Left ventricle myocardium inferior (tissue), 1 donor: Measurements from ENCODE around the gene NSUN6. TPM values are rescaled to one million over a fixed set of nuclear protein-coding genes. Genes with fewer than 3 reads are reported as not detected.

Experiments
- DNase-seq: peaks from one replicate; pipeline ENCODE4 v3.0.0-alpha.2; 2020
- H3K27ac ChIP-seq: fragments of 200-600 bp; replicated peaks from 2 replicates; pipeline ENCODE4 v1.8.0; 2021
- H3K27me3 ChIP-seq: fragments of 200-600 bp; 2 replicates; pipeline ENCODE4 v1.8.0; 2021; ENCODE audit warnings: low read depth
- H3K36me3 ChIP-seq: fragments of 200-600 bp; 2 replicates; pipeline ENCODE4 v1.8.0; 2021
- H3K4me1 ChIP-seq: fragments of 200-600 bp; 2 replicates; pipeline ENCODE4 v1.8.0; 2021
- H3K4me3 ChIP-seq: fragments of 200-600 bp; 2 replicates; pipeline ENCODE4 v1.8.0; 2021; ENCODE audit warnings: mild to moderate bottlenecking, moderate library complexity
- H3K9me3 ChIP-seq: fragments of 200-600 bp; replicated peaks from 2 replicates; pipeline ENCODE4 v1.8.0; 2021
- intact Hi-C: fragments of 100-400 bp; cut with micrococcal nuclease; formaldehyde crosslinking; loops from one replicate; pipeline ENCODE4 v1.11.0; 2022
- long read RNA-seq: library from polyadenylated mRNA; unstranded; transcript quantifications from one replicate; pipeline ENCODE4 v2.0.0, GENCODE V29; 2021
- total RNA-seq: library from RNA; stranded (reverse); fragmentation: NEBNext Ultra II Directional; extraction: Animal tissue kit (Norgen Biotek cat#: 25700); gene quantifications from one replicate; pipeline ENCODE4 v1.2.1, GENCODE V29; 2021
- TF ChIP-seq, protein P1 (sequence below): fragments of 200-600 bp; IDR thresholded peaks from 2 replicates; pipeline ENCODE4 v1.8.0; 2021; ENCODE audit warnings: antibody characterized with exemption, mild to moderate bottlenecking, borderline replicate concordance
- donor health status: DM: no; HTN: yes; CAD: no; lungs with severe emphysema.

The NSUN6 gene
- 7.9 TPM for total RNA-seq
- long read RNA-seq, partial matches to known transcripts = 0 of 9 reads
- long read RNA-seq, other reads (novel, unspliced or antisense) = 6 of 9 reads

- intact Hi-C loops = no loop called here
- Histone ChIP-seq H3K9me3 (no peaks in the 10 kb centered on the region), H3K27ac (peak within 1 kb of the TSS; percentile 86), H3K4me3 (peak within 1 kb of the TSS; percentile 78), H3K4me1 (peaks cover 32% of the 10 kb centered on the region), H3K27me3 (no peaks in the 10 kb centered on the region), H3K36me3 (peaks cover 12% of the 10 kb centered on the region)
- DNase-seq = peak; percentile 90
- TF ChIP-seq, protein P1, sequence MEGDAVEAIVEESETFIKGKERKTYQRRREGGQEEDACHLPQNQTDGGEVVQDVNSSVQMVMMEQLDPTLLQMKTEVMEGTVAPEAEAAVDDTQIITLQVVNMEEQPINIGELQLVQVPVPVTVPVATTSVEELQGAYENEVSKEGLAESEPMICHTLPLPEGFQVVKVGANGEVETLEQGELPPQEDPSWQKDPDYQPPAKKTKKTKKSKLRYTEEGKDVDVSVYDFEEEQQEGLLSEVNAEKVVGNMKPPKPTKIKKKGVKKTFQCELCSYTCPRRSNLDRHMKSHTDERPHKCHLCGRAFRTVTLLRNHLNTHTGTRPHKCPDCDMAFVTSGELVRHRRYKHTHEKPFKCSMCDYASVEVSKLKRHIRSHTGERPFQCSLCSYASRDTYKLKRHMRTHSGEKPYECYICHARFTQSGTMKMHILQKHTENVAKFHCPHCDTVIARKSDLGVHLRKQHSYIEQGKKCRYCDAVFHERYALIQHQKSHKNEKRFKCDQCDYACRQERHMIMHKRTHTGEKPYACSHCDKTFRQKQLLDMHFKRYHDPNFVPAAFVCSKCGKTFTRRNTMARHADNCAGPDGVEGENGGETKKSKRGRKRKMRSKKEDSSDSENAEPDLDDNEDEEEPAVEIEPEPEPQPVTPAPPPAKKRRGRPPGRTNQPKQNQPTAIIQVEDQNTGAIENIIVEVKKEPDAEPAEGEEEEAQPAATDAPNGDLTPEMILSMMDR = peak; percentile 31
Observed at GRCh38 chr10:18651324-18652007, at the start of gene NSUN6. Gene NSUN6, minus strand, starts transcription at chr10:18651587. Its CDS starts 384 bp downstream, at chr10:18651203.

DNA sequence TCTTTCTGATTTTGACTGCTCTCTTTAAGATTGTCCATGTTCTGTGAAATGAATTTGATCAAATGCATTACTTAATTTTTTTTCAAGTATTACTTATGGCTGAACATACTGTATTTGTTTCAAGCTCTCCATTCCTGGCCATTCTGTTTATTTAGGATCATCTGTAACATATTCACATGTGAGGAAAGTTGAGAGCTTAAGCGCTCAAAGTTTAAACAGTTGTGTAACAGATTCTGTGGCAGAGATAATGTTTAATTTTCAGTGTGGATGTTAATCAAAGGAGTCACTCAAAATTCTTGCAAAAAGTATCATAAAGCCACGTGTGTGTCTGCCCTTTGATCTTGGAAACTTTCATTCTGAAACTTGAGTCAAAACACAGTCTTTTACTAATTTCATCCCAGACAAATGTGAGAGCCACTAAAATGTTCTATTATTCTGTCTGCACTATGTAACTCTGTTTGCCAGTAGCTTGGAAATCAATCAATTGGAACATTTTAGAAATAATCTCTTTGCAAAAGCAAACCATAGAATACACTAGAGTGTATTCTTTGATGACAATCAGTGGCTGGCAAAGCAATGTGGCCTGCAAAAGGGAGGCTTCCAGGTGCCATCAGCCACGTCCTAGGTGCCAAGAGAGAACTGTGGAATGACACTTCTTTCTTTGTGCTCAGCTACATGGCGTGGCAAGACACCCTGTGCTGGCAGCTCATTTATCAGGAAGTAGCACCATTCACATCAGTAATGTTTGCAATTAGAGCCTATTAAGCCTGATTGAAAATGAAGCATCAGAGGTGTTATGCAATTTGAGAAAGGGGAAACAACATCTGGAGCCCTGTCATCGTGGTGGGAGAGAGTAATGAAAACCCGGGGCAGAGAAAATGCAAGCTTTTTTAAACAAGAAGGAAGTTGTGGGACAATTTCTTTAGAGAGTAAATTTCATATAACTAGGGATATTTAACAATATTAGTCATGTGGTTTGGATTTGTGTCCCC lies 48.8 kb upstream of the NSUN6 start:
- H3K4me3 ChIP-seq = no peak overlapping the region
- intact Hi-C loops = no loop called here
- H3K27me3 ChIP-seq = peaks cover 1% of the 10 kb centered on the region
- no peak for DNase-seq
- no peaks in the 10 kb centered on the region for H3K4me1 ChIP-seq
- TF ChIP-seq, protein P1 = no peak
- H3K9me3 ChIP-seq = peaks cover 8% of the 10 kb centered on the region
- H3K27ac ChIP-seq = no peak overlapping the region
- H3K36me3 ChIP-seq = no peaks in the 10 kb centered on the region

GRCh38 chr10:18690541-18690940 lies 39.2 kb upstream of the NSUN6 start:
- Histone ChIP-seq H3K9me3 (no peaks in the 10 kb centered on the region), H3K4me1 (no peaks in the 10 kb centered on the region), H3K27me3 (peaks cover 7% of the 10 kb centered on the region), H3K36me3 (no peaks in the 10 kb centered on the region), H3K4me3 (no peak overlapping the region), H3K27ac (no peak overlapping the region)
- DNase-seq = no peak
- intact Hi-C loops = no loop called here
- TF ChIP-seq, protein P1 = no peak

DNA sequence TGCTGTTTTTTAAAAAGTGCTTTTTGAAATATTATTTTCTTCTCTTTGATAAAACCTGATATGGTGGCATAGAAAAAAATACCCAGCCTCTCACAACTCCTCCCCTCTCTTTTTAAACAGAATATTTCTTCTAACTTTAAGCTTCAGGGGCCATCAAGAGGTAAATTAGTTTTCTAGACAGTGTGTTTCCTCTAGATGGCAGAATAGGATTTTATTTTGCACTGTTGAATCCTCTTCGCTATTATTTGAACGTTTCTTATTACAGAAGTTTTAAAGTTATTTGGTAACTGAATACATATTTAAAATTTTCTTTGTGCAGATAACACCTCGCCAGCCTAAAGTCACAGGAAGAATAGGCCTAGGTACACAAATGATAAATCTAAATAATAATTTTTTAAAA lies 38.1 kb upstream of the NSUN6 start:
- peaks cover 7% of the 10 kb centered on the region for H3K27me3 ChIP-seq
- intact Hi-C loops = no loop called here
- no peak overlapping the region for H3K4me3 ChIP-seq
- no peaks in the 10 kb centered on the region for H3K4me1 ChIP-seq
- TF ChIP-seq, protein P1 = peak; percentile 53
- no peaks in the 10 kb centered on the region for H3K36me3 ChIP-seq
- no peaks in the 10 kb centered on the region for H3K9me3 ChIP-seq
- DNase-seq = no peak
- no peak overlapping the region for H3K27ac ChIP-seq

DNA sequence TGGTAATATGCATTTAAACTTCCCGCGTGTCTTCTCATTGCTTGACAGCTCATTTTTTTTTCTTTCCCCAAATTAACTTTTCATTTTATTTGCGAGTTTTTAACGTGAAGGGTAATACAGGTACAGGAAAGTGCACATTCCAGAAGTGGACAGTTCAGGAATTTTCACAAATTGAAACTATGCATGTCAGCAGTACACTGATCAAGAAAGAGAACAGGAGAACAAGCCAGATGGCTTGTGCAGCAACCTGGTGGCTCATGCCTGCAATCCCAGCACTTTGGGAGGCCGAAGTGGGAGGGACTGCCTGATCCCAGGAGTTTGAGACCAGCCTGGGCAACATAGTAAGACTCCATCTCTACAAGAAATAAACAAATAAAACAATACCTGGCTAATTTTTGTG lies 36.3 kb upstream of the NSUN6 start:
- DNase-seq = no peak
- no peaks in the 10 kb centered on the region for H3K36me3 ChIP-seq
- no peak overlapping the region for H3K4me3 ChIP-seq
- H3K27me3 ChIP-seq = peaks cover 7% of the 10 kb centered on the region
- intact Hi-C loops = no loop called here
- H3K4me1 ChIP-seq = no peaks in the 10 kb centered on the region
- TF ChIP-seq, protein P1 = no peak
- no peak overlapping the region for H3K27ac ChIP-seq
- no peaks in the 10 kb centered on the region for H3K9me3 ChIP-seq
